HEK293 (cell line): Measurements from ENCODE around the gene KREMEN2.

ENCODE experiments used
- BCL6B ChIP-seq: fragments of 450-650 bp; formaldehyde crosslinking; IDR thresholded peaks from 2 replicates; pipeline ENCODE4 v1.5.1; 2017; ENCODE audit warnings: missing biosample characterization, missing genetic modification characterization
- CTCF ChIP-seq: fragments of 450-650 bp; formaldehyde crosslinking; IDR thresholded peaks from 2 replicates; pipeline ENCODE4 v1.5.1; 2016; ENCODE audit warnings: missing biosample characterization, missing genetic modification characterization
- PATZ1 ChIP-seq: fragments of 450-650 bp; formaldehyde crosslinking; IDR thresholded peaks from 2 replicates; pipeline ENCODE4 v1.5.1; 2016; ENCODE audit warnings: missing biosample characterization, missing genetic modification characterization
- REST ChIP-seq: fragments of 450-650 bp; formaldehyde crosslinking; IDR thresholded peaks from 2 replicates; pipeline ENCODE4 v1.5.1; 2016; ENCODE audit warnings: missing biosample characterization, missing genetic modification characterization
- TRIM28 ChIP-seq: IDR thresholded peaks from 2 replicates; pipeline ENCODE4 v1.6.1; 2011; ENCODE audit warnings: low read length, control low read depth, borderline replicate concordance
- ZBTB1 ChIP-seq: fragments of 450-650 bp; formaldehyde crosslinking; IDR thresholded peaks from 2 replicates; pipeline ENCODE4 v1.5.1; 2016; ENCODE audit warnings: missing biosample characterization, missing genetic modification characterization
- ZFP3 ChIP-seq: fragments of 450-650 bp; formaldehyde crosslinking; IDR thresholded peaks from 2 replicates; pipeline ENCODE4 v1.5.1; 2016; ENCODE audit warnings: low read depth, missing biosample characterization, missing genetic modification characterization
- ZNF140 ChIP-seq: fragments of 450-650 bp; formaldehyde crosslinking; IDR thresholded peaks from 2 replicates; pipeline ENCODE4 v1.5.1; 2016; ENCODE audit warnings: missing biosample characterization, missing genetic modification characterization
- ZNF146 ChIP-seq: fragments of 450-650 bp; formaldehyde crosslinking; IDR thresholded peaks from 2 replicates; pipeline ENCODE4 v1.5.1; 2016; ENCODE audit warnings: missing biosample characterization, missing genetic modification characterization
- ZNF202 ChIP-seq: fragments of 450-650 bp; formaldehyde crosslinking; IDR thresholded peaks from 2 replicates; pipeline ENCODE4 v1.5.1; 2016; ENCODE audit warnings: missing biosample characterization, missing genetic modification characterization, borderline replicate concordance
- ZNF274 ChIP-seq, 2 experiments: fragments of 200-500 bp in 1 of 2; fragments of 450-650 bp in 1 of 2; sonication (Bioruptor generic) in 1 of 2; formaldehyde crosslinking in 1 of 2; IDR thresholded peaks; 2 replicates each; pipeline versions ENCODE4 v1.5.1 to v1.6.1; 2014 to 2016; ENCODE audit warnings: borderline replicate concordance in 1 of 2, inconsistent platforms in 1 of 2, low read length in 1 of 2, missing biosample characterization in 1 of 2, missing genetic modification characterization in 1 of 2
- ZNF354C ChIP-seq: fragments of 450-650 bp; formaldehyde crosslinking; IDR thresholded peaks from 2 replicates; pipeline ENCODE4 v1.5.1; 2016; ENCODE audit warnings: missing biosample characterization, missing genetic modification characterization, low read depth, borderline replicate concordance
- ZNF692 ChIP-seq: fragments of 450-650 bp; formaldehyde crosslinking; IDR thresholded peaks from 2 replicates; pipeline ENCODE4 v1.5.1; 2016; ENCODE audit warnings: missing biosample characterization, missing genetic modification characterization

GRCh38 chr16:2960183-2961010 lies 3.7 kb upstream of the KREMEN2 start:
- no peak for TF ChIP-seq ZNF274 (IDR thresholded peaks at IDR 0.05; ENCODE audit: low read length)
- no peak for TF ChIP-seq ZNF274 (tag by site-specific recombination; IDR thresholded peaks at IDR 0.05; ENCODE audit: borderline replicate concordance)
- no peak for TF ChIP-seq ZNF354C (tag by site-specific recombination)
- no peak for TF ChIP-seq CTCF (tag by site-specific recombination)
- no peak for TF ChIP-seq ZNF140
- no peak for TF ChIP-seq ZNF202
- TF ChIP-seq PATZ1 (tag by site-specific recombination): no peak
- no peak for TF ChIP-seq BCL6B (tag by site-specific recombination)
- no peak for TF ChIP-seq ZNF146 (tag by site-specific recombination)
- no peak for TF ChIP-seq ZNF692 (tag by site-specific recombination)
- TF ChIP-seq TRIM28: no peak
- TF ChIP-seq ZBTB1 (tag by site-specific recombination): no peak
- no peak for TF ChIP-seq ZFP3 (tag by site-specific recombination)
- TF ChIP-seq REST (tag by site-specific recombination): no peak
